Vagina (tissue), 2 donors: Measurements from ENCODE around the gene HIVEP1.

Source experiments
- POLR2AphosphoS5 ChIP-seq, 2 donors: sonication (generic); formaldehyde crosslinking; IDR thresholded peaks; one replicate each; pipeline ENCODE4 v1.9.0; 2017; ENCODE audit warnings: antibody characterized with exemption in 2 of 2, mild to moderate bottlenecking in 2 of 2, low read depth in 1 of 2; ENCODE audit not compliant: insufficient read depth in 1 of 2
- TF ChIP-seq, protein P1 (sequence below), 3 experiments: fragments of 450-650 bp in 2 of 3; fragments of 200-600 bp in 1 of 3; sonication (generic) in 1 of 3; IDR thresholded peaks; one replicate each; pipeline ENCODE4 v1.5.1; 2017 to 2019; ENCODE audit warnings: antibody characterized with exemption in 3 of 3, mild to moderate bottlenecking in 2 of 3, moderate library complexity in 2 of 3

DNA sequence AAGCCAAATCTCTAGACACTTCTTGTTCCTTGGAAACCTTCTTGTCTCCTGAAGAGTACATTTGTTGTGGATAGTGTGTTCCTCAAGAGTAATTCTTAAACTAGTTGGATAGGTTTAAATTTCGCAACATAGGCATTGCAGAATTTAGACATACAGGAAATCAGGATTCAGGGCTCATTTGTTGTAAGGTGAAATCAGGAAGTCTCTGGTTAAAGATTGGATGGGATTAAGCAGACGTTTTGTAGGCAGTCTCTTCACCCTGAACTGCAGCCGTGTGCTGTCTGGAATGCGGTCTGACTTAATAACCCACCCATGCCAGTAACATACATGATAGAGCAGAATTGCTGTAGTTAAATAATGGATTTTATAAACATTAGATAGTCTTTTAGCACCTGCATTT, 21.7 kb downstream of the HIVEP1 start:
- TF ChIP-seq POLR2AphosphoS5 (IDR thresholded peaks at IDR 0.05; ENCODE audit: insufficient read depth in 1 of 2, low read depth in 1 of 2), result peak in 1 of 2 donors; percentile 86
- TF ChIP-seq, protein P1, sequence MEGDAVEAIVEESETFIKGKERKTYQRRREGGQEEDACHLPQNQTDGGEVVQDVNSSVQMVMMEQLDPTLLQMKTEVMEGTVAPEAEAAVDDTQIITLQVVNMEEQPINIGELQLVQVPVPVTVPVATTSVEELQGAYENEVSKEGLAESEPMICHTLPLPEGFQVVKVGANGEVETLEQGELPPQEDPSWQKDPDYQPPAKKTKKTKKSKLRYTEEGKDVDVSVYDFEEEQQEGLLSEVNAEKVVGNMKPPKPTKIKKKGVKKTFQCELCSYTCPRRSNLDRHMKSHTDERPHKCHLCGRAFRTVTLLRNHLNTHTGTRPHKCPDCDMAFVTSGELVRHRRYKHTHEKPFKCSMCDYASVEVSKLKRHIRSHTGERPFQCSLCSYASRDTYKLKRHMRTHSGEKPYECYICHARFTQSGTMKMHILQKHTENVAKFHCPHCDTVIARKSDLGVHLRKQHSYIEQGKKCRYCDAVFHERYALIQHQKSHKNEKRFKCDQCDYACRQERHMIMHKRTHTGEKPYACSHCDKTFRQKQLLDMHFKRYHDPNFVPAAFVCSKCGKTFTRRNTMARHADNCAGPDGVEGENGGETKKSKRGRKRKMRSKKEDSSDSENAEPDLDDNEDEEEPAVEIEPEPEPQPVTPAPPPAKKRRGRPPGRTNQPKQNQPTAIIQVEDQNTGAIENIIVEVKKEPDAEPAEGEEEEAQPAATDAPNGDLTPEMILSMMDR (IDR thresholded peaks at IDR 0.05), result no peak
